Osteocyte (in vitro differentiated cells): ENCODE results near the gene NUPR2. TPM values are rescaled to one million over a fixed set of nuclear protein-coding genes. Genes with fewer than 3 reads are reported as not detected.
"Not testable (repeated sequence)": the region's sequence is repeated elsewhere in the genome, so short reads cannot be mapped to it uniquely, and the experiment has no call there.

ENCODE experiments used
- DNase-seq: peaks from one replicate; pipeline ENCODE4 v3.0.0; 2021; ENCODE audit warnings: mixed read lengths; ENCODE audit not compliant: unreplicated experiment; ENCODE audit errors: extremely low spot score
- H3K27ac Mint-ChIP-seq: one replicate; pipeline ENCODE4 v1.8.0; 2021; ENCODE audit warnings: mild to moderate bottlenecking, mixed read lengths; ENCODE audit not compliant: unreplicated experiment
- H3K27me3 Mint-ChIP-seq: one replicate; pipeline ENCODE4 v1.8.0; 2021; ENCODE audit warnings: mixed read lengths; ENCODE audit not compliant: unreplicated experiment
- H3K36me3 Mint-ChIP-seq: one replicate; pipeline ENCODE4 v1.8.0; 2021; ENCODE audit warnings: mixed read lengths; ENCODE audit not compliant: unreplicated experiment
- H3K4me1 Mint-ChIP-seq: one replicate; pipeline ENCODE4 v1.8.0; 2021; ENCODE audit warnings: mixed read lengths; ENCODE audit not compliant: unreplicated experiment
- H3K4me3 Mint-ChIP-seq: one replicate; pipeline ENCODE4 v1.8.0; 2021; ENCODE audit warnings: mild to moderate bottlenecking, moderate library complexity, mixed read lengths; ENCODE audit not compliant: unreplicated experiment
- H3K9me3 Mint-ChIP-seq: one replicate; pipeline ENCODE4 v1.8.0; 2021; ENCODE audit warnings: mixed read lengths; ENCODE audit not compliant: unreplicated experiment
- CTCF ChIP-seq: fragments of 200-600 bp; sonication (generic); IDR thresholded peaks from 2 replicates; pipeline ENCODE4 v1.5.0; 2021; ENCODE audit warnings: antibody characterized with exemption, mild to moderate bottlenecking, moderate library complexity
- total RNA-seq: library from RNA; stranded (reverse); gene quantifications from 2 replicates; pipeline ENCODE4 v1.2.1, GENCODE V29; 2021

NUPR2 gene
- total RNA-seq, 1 donor from 2014 or later, result not detected

GRCh38 chr7:56097700-56098099, 18.5 kb downstream of the NUPR2 start:
- Mint-ChIP-seq H3K36me3 (peaks cover 20% of the 10 kb centered on the region), H3K4me1 (peaks cover 8% of the 10 kb centered on the region), H3K27ac (no peak overlapping the region), H3K27me3 (no peaks in the 10 kb centered on the region), H3K9me3 (no peaks in the 10 kb centered on the region), H3K4me3 (no peak overlapping the region)
- DNase-seq, result no peak
- no peak for TF ChIP-seq CTCF

GRCh38 chr7:56092789-56093531, 23.3 kb downstream of the NUPR2 start, which contains the start of gene PHKG1:
Gene PHKG1, minus strand, starts transcription at chr7:56092952. Its CDS starts 4,011 bp downstream, at chr7:56088941.
- TF ChIP-seq CTCF, result peak; percentile 49
- Mint-ChIP-seq H3K36me3 (peaks cover 3% of the 10 kb centered on the region), H3K4me1 (peaks cover 13% of the 10 kb centered on the region), H3K27ac (peak within 1 kb of the TSS; percentile 59), H3K27me3 (no peaks in the 10 kb centered on the region), H3K4me3 (no peak within 1 kb of the TSS), H3K9me3 (no peaks in the 10 kb centered on the region)
- peak; percentile 87 for DNase-seq

GRCh38 chr7:56092388-56092787, 23.8 kb downstream of the NUPR2 start:
- not testable (repeated sequence) for H3K4me3 Mint-ChIP-seq, H3K9me3 Mint-ChIP-seq, H3K36me3 Mint-ChIP-seq, DNase-seq, H3K27me3 Mint-ChIP-seq
- peak overlapping the region; percentile 59 for H3K27ac Mint-ChIP-seq
- peaks cover 13% of the 10 kb centered on the region for H3K4me1 Mint-ChIP-seq

GRCh38 chr7:56091591-56091990, 24.6 kb downstream of the NUPR2 start:
- peaks cover 6% of the 10 kb centered on the region for H3K36me3 Mint-ChIP-seq
- no peak for DNase-seq
- peak overlapping the region; percentile 59 for H3K27ac Mint-ChIP-seq
- peaks cover 13% of the 10 kb centered on the region for H3K4me1 Mint-ChIP-seq
- no peak overlapping the region for H3K4me3 Mint-ChIP-seq
- H3K27me3 Mint-ChIP-seq, result no peaks in the 10 kb centered on the region
- H3K9me3 Mint-ChIP-seq, result no peaks in the 10 kb centered on the region
- no peak for TF ChIP-seq CTCF

- DNase-seq, result no peak
- Mint-ChIP-seq H3K4me1 (peaks cover 7% of the 10 kb centered on the region), H3K27ac (no peak overlapping the region), H3K9me3 (no peaks in the 10 kb centered on the region), H3K4me3 (no peak overlapping the region), H3K36me3 (peaks cover 8% of the 10 kb centered on the region), H3K27me3 (no peaks in the 10 kb centered on the region)
- no peak for TF ChIP-seq CTCF
These were observed 28.8 kb downstream of the NUPR2 start for GRCh38 chr7:56087445-56087844.
